Measurements from ENCODE around the gene CNKSR3. TPM values are rescaled to one million over a fixed set of nuclear protein-coding genes. Genes with fewer than 3 reads are reported as not detected.

The CNKSR3 gene
- total and polyA plus RNA-seq, 2 experiments from 2014 or later = 1.9 to 5.7 TPM

DNA sequence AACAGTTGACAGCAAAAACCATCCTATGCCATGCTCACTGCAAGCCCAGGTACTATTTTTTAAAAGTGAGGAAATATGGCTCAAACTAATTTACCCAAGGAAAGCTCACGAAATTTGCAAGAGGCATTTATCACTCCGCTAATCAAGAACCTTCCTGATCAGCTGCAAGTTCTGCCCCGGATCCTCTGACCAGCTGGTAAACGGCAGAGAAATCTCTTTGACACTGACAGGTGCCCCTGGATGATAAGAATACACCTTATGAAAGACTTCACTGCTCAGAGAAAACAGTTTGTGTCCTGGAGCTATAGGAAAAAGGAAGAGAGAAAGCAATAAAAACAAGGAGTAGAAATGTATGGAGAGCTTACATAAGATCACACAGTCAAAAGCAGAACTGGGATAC is 6.4 kb downstream of the CNKSR3 start:
- Mint-ChIP-seq H3K4me3 (no peak overlapping the region), H3K4me1 (peaks cover 44% of the 10 kb centered on the region), H3K36me3 (ENCODE audit: low read depth) (0 out of 3 replicates have a peak, but pooled peaks cover 9% of the 10 kb centered on the region), H3K27ac (no peak overlapping the region), H3K27me3 (ENCODE audit: insufficient read depth, low read depth, poor library complexity) (peaks cover 30% of the 10 kb centered on the region), H3K9me3 (no peaks in the 10 kb centered on the region; the same call in 2 of the 3 replicates)
- 0 out of 2 replicates have a peak, but pooled peaks cover 3% of the 10 kb centered on the region for H3F3A ChIP-seq (replicated peaks; ENCODE audit: low read depth)
- no peak overlapping the region for H3K27ac ChIP-seq (ENCODE audit: low read depth)
- no peak overlapping the region for H2AFZ ChIP-seq
- H3K4me3 ChIP-seq = no peak overlapping the region
- no peak for DNase-seq (ENCODE audit: low spot score)
- H3K4me2 ChIP-seq = peak overlapping the region; percentile 6; the same call in 1 of the 2 replicates
- TF ChIP-seq, protein P1, sequence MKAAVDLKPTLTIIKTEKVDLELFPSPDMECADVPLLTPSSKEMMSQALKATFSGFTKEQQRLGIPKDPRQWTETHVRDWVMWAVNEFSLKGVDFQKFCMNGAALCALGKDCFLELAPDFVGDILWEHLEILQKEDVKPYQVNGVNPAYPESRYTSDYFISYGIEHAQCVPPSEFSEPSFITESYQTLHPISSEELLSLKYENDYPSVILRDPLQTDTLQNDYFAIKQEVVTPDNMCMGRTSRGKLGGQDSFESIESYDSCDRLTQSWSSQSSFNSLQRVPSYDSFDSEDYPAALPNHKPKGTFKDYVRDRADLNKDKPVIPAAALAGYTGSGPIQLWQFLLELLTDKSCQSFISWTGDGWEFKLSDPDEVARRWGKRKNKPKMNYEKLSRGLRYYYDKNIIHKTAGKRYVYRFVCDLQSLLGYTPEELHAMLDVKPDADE (IDR thresholded peaks at IDR 0.05) = no peak
- TF ChIP-seq ZNF114 (CRISPR knock-in tag; IDR thresholded peaks at IDR 0.05) (no peak), CREB1 (CRISPR knock-in tag; IDR thresholded peaks at IDR 0.05; ENCODE audit: low read depth) (no peak), NANOG (IDR thresholded peaks at IDR 0.05; ENCODE audit: borderline replicate concordance) (no peak), ZNF331 (CRISPR knock-in tag; IDR thresholded peaks at IDR 0.05; ENCODE audit: low read depth) (no peak), JUNB (IDR thresholded peaks at IDR 0.05; ENCODE audit: unreplicated experiment) (no peak), EZH2phosphoT487 (IDR thresholded peaks at IDR 0.05; ENCODE audit: unreplicated experiment) (no peak), STAT1 (IDR thresholded peaks at IDR 0.05; ENCODE audit: unreplicated experiment) (no peak), POLR2AphosphoS5 (IDR thresholded peaks at IDR 0.05; ENCODE audit: low read depth) (no peak), EZH2 (IDR thresholded peaks at IDR 0.05; ENCODE audit: low read depth, unreplicated experiment) (no peak)
- TF ChIP-seq, protein P2, sequence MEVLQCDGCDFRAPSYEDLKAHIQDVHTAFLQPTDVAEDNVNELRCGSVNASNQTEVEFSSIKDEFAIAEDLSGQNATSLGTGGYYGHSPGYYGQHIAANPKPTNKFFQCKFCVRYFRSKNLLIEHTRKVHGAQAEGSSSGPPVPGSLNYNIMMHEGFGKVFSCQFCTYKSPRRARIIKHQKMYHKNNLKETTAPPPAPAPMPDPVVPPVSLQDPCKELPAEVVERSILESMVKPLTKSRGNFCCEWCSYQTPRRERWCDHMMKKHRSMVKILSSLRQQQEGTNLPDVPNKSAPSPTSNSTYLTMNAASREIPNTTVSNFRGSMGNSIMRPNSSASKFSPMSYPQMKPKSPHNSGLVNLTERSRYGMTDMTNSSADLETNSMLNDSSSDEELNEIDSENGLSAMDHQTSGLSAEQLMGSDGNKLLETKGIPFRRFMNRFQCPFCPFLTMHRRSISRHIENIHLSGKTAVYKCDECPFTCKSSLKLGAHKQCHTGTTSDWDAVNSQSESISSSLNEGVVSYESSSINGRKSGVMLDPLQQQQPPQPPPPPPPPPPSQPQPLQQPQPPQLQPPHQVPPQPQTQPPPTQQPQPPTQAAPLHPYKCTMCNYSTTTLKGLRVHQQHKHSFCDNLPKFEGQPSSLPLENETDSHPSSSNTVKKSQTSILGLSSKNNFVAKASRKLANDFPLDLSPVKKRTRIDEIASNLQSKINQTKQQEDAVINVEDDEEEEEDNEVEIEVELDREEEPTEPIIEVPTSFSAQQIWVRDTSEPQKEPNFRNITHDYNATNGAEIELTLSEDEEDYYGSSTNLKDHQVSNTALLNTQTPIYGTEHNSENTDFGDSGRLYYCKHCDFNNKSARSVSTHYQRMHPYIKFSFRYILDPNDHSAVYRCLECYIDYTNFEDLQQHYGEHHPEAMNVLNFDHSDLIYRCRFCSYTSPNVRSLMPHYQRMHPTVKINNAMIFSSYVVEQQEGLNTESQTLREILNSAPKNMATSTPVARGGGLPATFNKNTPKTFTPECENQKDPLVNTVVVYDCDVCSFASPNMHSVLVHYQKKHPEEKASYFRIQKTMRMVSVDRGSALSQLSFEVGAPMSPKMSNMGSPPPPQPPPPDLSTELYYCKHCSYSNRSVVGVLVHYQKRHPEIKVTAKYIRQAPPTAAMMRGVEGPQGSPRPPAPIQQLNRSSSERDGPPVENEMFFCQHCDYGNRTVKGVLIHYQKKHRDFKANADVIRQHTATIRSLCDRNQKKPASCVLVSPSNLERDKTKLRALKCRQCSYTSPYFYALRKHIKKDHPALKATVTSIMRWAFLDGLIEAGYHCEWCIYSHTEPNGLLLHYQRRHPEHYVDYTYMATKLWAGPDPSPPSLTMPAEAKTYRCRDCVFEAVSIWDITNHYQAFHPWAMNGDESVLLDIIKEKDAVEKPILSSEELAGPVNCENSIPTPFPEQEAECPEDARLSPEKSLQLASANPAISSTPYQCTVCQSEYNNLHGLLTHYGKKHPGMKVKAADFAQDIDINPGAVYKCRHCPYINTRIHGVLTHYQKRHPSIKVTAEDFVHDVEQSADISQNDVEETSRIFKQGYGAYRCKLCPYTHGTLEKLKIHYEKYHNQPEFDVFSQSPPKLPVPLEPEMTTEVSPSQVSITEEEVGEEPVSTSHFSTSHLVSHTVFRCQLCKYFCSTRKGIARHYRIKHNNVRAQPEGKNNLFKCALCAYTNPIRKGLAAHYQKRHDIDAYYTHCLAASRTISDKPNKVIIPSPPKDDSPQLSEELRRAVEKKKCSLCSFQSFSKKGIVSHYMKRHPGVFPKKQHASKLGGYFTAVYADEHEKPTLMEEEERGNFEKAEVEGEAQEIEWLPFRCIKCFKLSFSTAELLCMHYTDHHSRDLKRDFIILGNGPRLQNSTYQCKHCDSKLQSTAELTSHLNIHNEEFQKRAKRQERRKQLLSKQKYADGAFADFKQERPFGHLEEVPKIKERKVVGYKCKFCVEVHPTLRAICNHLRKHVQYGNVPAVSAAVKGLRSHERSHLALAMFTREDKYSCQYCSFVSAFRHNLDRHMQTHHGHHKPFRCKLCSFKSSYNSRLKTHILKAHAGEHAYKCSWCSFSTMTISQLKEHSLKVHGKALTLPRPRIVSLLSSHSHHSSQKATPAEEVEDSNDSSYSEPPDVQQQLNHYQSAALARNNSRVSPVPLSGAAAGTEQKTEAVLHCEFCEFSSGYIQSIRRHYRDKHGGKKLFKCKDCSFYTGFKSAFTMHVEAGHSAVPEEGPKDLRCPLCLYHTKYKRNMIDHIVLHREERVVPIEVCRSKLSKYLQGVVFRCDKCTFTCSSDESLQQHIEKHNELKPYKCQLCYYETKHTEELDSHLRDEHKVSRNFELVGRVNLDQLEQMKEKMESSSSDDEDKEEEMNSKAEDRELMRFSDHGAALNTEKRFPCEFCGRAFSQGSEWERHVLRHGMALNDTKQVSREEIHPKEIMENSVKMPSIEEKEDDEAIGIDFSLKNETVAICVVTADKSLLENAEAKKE (CRISPR knock-in tag; IDR thresholded peaks at IDR 0.05) = no peak
- TF ChIP-seq, protein P3, sequence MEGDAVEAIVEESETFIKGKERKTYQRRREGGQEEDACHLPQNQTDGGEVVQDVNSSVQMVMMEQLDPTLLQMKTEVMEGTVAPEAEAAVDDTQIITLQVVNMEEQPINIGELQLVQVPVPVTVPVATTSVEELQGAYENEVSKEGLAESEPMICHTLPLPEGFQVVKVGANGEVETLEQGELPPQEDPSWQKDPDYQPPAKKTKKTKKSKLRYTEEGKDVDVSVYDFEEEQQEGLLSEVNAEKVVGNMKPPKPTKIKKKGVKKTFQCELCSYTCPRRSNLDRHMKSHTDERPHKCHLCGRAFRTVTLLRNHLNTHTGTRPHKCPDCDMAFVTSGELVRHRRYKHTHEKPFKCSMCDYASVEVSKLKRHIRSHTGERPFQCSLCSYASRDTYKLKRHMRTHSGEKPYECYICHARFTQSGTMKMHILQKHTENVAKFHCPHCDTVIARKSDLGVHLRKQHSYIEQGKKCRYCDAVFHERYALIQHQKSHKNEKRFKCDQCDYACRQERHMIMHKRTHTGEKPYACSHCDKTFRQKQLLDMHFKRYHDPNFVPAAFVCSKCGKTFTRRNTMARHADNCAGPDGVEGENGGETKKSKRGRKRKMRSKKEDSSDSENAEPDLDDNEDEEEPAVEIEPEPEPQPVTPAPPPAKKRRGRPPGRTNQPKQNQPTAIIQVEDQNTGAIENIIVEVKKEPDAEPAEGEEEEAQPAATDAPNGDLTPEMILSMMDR (conservative IDR thresholded peaks at IDR 0.05; ENCODE audit: low read depth in 2 of 2) = no peak
- TF ChIP-seq, protein P4, sequence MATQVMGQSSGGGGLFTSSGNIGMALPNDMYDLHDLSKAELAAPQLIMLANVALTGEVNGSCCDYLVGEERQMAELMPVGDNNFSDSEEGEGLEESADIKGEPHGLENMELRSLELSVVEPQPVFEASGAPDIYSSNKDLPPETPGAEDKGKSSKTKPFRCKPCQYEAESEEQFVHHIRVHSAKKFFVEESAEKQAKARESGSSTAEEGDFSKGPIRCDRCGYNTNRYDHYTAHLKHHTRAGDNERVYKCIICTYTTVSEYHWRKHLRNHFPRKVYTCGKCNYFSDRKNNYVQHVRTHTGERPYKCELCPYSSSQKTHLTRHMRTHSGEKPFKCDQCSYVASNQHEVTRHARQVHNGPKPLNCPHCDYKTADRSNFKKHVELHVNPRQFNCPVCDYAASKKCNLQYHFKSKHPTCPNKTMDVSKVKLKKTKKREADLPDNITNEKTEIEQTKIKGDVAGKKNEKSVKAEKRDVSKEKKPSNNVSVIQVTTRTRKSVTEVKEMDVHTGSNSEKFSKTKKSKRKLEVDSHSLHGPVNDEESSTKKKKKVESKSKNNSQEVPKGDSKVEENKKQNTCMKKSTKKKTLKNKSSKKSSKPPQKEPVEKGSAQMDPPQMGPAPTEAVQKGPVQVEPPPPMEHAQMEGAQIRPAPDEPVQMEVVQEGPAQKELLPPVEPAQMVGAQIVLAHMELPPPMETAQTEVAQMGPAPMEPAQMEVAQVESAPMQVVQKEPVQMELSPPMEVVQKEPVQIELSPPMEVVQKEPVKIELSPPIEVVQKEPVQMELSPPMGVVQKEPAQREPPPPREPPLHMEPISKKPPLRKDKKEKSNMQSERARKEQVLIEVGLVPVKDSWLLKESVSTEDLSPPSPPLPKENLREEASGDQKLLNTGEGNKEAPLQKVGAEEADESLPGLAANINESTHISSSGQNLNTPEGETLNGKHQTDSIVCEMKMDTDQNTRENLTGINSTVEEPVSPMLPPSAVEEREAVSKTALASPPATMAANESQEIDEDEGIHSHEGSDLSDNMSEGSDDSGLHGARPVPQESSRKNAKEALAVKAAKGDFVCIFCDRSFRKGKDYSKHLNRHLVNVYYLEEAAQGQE (IDR thresholded peaks at IDR 0.05; ENCODE audit: unreplicated experiment) = no peak
- ATAC-seq = no peak
- H3K36me3 ChIP-seq (ENCODE audit: insufficient read depth) = no peaks in the 10 kb centered on the region; the same call in 1 of the 2 replicates
- H4K20me1 ChIP-seq (replicated peaks; ENCODE audit: insufficient read depth) = peaks cover 20% of the 10 kb centered on the region
- H3K79me2 ChIP-seq (replicated peaks; ENCODE audit: insufficient read depth) = peaks cover 11% of the 10 kb centered on the region
- peaks cover 66% of the 10 kb centered on the region for H3K27me3 ChIP-seq (ENCODE audit: insufficient read depth)
- peaks cover 28% of the 10 kb centered on the region for H3K4me1 ChIP-seq (ENCODE audit: insufficient read depth)
- H3K9me2 ChIP-seq (ENCODE audit: insufficient read depth) = no peaks in the 10 kb centered on the region

Measured in GM23338 (cell line).